Measurements from ENCODE around the gene ADGRF4.
"Not testable (repeated sequence)": the region's sequence is repeated elsewhere in the genome, so short reads cannot be mapped to it uniquely, and the experiment has no call there.

ADGRF4 gene

DNA sequence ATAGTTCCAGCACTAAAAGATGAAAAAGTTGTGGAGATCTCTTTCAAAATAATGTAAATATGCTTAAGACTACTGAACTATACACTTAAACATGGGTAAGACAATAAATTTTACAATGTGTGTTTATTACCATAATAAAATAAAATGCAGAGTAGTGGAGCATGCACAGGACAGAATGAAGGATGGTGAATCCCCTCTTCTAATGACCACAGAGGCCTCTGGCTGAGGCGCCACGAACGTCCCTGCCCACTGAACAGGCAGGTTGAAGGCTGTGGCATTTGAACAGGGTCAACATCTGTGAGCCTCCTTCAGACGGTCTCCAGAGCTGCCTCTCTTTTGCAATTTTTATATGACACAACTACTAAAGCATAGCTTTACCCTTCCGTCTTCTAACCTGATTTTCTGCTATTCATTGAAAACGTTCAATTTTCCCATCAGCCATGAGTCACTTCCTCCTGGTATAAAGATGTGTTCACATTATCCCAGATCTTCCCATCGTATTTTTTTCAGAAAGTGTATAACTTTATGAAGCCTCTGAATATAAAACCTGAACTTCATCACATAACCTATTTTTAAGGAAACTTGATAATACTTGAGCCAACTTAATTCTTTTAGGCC is 37.8 kb downstream of the ADGRF4 start:
- no peak for DNase-seq

DNA sequence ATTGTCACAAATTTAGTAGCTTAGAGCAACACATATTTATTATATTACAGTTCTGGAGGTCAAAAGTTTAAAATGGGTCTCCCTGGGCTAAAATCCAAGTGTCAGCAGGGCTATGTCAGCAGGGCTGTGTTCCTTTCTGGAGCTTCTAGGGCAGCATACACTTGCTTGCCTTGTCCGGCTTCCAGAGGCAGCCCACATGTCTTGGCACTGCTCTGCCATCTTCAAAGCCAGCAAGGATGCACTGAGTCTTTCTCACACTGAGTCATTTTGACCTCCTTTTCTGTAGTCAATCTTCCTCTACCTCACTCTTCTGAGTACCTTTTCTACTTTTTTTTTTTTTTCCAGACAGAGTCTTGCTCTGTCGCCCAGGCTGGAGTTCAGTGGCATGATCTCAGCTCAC is 39.0 kb downstream of the ADGRF4 start:
- DNase-seq, result no peak

DNA sequence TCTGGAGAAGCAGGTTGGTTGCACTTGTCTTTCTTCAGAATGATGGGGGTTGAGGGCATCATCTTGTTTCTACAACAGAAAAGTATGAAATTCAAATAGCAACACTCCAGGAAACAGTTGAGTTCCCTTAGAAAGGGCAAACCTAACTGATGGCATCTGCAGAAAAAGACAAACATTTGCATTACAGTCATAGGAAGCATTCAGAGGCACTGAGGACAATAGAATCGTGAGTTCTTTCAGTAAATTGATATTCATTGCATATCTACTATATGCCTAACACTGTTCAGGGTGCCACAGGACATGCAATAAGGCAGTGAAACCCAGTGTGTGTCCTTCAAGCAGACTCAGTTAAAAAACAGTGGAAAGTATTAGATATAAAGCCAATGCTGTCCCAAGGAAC is 42.3 kb downstream of the ADGRF4 start:
- no peak for DNase-seq

DNA sequence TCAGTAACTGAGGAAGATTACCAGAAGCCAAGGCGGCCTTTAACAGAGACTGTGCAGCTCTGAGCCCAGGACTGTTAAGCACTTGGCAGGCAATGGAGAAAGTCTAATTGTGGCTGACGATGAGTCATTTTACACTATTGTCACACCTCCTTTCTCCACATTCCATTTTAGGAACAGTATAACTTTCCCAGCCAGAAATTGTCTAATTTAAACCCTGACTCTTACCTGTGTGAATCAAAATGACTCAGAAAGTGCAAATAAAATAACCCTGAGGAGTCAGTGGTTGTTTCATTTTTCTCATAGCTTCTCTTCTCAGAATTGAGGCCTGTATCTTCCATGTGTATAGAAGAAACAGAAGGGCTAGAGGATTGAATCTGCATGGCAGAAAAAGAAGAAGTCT is 43.4 kb downstream of the ADGRF4 start:
- no peak for DNase-seq

DNA sequence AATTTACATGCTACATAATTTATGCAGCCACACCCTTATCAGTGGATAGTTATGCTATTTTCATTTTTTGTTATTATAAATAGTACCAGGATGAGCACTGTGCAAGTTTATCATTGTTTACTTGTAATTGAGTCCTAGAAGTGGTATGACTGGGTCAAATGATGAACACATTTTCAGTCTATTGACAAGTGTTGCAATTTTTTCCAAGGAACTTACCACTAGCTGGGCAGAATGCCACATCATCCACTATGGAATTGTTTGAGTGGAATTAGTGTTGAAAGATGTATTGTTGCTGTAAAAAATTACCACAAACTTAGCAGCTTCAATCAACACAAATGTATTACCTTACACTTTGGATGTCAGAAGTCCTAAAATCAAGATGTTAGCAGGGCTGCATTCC is 45.4 kb downstream of the ADGRF4 start:
- no peak for DNase-seq

DNA sequence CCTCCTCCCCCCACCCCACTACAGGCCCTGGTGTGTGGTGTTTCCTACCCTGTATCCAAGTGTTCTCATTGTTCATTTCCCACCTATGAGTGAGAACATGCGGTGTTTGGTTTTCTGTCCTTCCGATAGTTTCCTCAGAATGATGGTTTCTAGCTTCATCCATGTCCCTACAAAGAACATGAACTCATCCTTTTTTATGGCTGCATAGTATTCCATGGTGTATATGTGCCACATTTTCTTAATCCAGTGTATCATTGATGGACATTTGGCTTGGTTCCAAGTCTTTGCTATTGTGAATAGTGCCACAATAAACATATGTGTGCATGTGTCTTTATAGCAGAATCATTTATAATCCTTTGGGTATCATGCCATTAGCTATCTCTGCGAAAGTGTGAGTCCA is 46.9 kb downstream of the ADGRF4 start:
- DNase-seq, result not testable (repeated sequence)

DNA sequence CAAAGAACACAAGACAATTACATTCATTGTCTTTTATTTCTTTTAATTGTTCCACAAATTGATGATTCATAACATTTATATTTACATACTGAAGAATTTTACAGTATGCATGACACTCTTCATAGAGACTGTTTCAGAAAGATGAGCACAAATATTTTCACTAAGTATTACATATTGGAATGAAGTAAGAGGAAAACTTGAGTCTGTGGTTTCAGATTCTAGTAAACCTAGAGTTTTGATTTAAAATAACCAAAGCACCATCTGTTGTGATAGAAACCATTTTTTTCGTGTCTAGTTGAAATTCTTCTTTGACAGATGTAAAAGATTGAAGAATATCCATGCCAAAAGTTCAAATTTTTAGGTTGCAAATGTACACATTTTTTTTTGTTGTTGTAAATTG is 51.4 kb downstream of the ADGRF4 start:
- no peak for DNase-seq

DNA sequence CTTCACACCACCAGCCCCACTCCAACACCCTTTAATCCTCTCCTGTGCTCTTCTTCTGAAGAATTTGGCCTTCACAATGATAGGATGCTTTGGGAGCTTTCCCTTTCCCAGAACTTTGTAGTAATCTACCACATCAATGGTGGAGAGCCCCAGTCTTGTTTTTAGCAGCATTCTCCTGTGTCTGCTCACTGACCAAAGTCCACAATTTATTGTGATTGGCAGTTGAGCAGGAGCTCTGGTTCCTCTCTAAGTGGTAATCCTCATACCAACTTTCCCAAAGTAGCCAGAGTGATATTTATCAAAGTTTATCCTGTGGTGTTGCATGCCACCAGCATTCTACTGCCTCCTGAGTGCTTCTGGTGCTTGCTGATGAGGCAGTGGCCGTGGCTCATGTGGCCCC is 54.4 kb downstream of the ADGRF4 start:
- no peak for DNase-seq

DNA sequence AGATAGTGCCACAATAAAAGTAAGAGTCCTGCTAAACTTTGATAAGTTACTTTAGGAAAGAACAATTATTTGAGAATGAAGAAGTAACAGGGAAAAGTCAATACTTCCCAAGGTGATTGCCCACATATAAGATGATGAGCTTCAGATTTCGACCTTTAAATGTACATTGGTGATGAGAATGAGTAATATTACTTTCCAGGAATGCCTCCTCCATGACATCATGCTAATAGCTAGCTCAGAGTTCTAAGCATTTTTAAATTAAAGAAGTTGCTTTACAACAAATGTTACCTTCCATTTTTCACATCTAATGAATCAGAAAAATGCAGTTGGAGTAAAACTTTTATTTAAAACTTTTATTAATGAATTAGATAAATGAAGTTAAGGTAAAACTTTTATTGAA is 61.0 kb downstream of the ADGRF4 start:
- DNase-seq, result no peak

DNA sequence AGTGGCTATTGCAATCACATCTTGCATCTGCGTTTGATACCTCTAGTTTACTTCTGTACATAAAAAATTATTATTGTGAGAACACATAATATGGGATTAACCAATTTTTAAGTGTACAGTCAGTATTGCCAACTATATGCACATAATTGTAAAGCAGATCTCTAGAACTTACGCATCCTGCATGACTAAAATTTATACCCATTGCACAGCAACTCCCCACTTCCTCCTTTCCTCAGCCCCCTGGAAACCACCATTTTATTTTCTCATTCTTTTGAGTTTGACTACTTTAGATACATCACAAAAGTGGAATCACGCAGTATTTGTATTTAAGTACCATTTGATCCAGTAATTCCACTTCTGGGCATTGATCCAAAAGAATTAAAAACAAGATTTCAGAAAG is 64.1 kb downstream of the ADGRF4 start:
- DNase-seq, result no peak

DNA sequence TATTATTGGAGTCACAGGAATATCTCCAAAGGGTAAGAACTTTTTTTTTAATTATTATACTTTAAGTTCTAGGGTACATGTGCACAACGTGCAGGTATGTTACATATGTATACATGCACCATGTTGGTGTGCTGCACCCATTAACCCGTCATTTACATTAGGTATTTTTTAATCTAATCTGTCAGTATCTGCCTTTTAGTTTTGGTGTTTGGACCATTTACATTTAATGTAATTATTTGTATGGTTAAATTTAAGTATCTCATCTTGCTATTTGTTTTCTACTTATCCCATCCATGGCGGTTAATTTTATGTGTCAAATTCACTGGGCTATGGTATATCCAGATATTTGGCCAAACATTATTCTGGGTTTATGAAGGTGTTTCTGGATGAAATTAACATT is 68.1 kb downstream of the ADGRF4 start:
- DNase-seq, result no peak

DNA sequence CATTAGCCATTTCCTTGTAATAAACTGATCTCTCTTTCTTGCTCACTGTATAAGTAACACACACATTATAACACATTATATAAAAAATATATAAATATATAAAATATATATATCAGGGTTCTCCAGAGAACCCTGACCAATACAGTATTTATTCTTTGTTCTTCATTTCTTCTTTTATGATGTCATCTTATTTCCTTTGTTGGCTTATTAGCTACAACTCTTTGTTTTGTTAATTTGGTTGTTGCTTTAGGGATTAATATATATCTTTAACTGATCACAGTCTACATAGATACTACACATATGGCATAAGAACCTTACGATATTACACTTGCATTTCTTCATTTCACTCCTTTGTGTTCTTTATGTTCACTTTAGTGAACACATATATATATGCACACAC is 68.7 kb downstream of the ADGRF4 start:
- no peak for DNase-seq

DNA sequence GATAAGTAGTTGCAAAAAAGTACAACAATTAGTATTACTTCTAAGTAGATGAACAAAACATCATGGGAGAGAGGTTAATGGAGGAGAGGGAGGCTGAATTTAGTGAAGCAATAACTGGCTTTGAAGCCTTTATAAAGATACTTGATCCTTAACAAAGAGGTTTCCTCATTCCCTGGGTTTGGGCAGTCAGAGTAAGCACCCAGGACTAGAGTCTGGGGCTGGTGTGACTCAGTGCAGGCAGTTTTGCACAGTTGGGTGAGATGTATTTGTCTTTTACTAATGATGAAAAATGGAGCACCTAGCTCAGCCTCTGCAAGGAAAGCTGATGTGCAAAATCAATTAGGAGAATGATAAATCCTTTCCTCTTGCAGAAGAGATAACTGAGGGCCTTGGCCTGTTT is 71.6 kb downstream of the ADGRF4 start:
- no peak for DNase-seq
